Testis (tissue), 3 donors: ENCODE results near the gene IL1RAPL2. TPM values are rescaled to one million over a fixed set of nuclear protein-coding genes. Genes with fewer than 3 reads are reported as not detected.

Experiments
- DNase-seq: peaks from one replicate; pipeline ENCODE4 v3.0.0-alpha.2; 2019
- H3K27ac ChIP-seq, 2 donors: fragments of 200-600 bp; sonication (generic); one replicate each; pipeline ENCODE4 v1.5.1; 2019
- H3K27me3 ChIP-seq: fragments of 200-600 bp; sonication (generic); one replicate; pipeline ENCODE4 v1.5.1; 2019
- H3K36me3 ChIP-seq: fragments of 200-600 bp; sonication (generic); one replicate; pipeline ENCODE4 v1.5.1; 2017; ENCODE audit warnings: low read depth; ENCODE audit errors: missing control alignments
- H3K4me1 ChIP-seq: fragments of 200-600 bp; sonication (generic); one replicate; pipeline ENCODE4 v1.5.1; 2019
- H3K4me3 ChIP-seq, 2 donors: fragments of 200-600 bp; sonication (generic); one replicate each; pipeline ENCODE4 v1.5.1; 2017 to 2019
- H3K9me3 ChIP-seq: fragments of 200-600 bp; sonication (generic); one replicate; pipeline ENCODE4 v1.5.1; 2017
- CTCF ChIP-seq, 3 experiments: fragments of 450-650 bp in 2 of 3; fragments of 200-600 bp in 1 of 3; sonication (generic) in 1 of 3; IDR thresholded peaks; one replicate each; pipeline ENCODE4 v1.5.1; 2016 to 2019; ENCODE audit warnings: antibody characterized with exemption in 3 of 3, mild to moderate bottlenecking in 2 of 3, moderate library complexity in 1 of 3
- POLR2A ChIP-seq: fragments of 450-650 bp; IDR thresholded peaks from one replicate; pipeline ENCODE4 v1.6.1; 2017; ENCODE audit warnings: antibody characterized with exemption, mild to moderate bottlenecking, moderate library complexity
- WGBS, 2 donors: methylation state at CpG; one replicate each; pipeline ENCODE4 v1.1.5; 2018; 5-methylcytosine and 5-hydroxymethylcytosine counted together
- intact Hi-C: fragments of 100-400 bp; cut with DNase I; formaldehyde crosslinking; loops from one replicate; pipeline ENCODE4 v1.15.1; 2023; ENCODE audit warnings: low total_unique reads
- polyA plus RNA-seq: library from polyadenylated mRNA; stranded (reverse); fragments of 350-450 nt; fragmentation: Illumina TruSeq; extraction: RNeasy Lipid Tissue Mini Kit (QIAGEN cat#74804); gene quantifications from one replicate; pipeline ENCODE4 v1.2.3, GENCODE V29; 2014; ENCODE audit warnings: low read depth, low replicate concordance; ENCODE audit not compliant: insufficient read depth
- total RNA-seq, 2 donors: library from RNA; depleted of rRNA; stranded (reverse); fragments of >200 nt; gene quantifications; one replicate each; pipeline ENCODE4 v1.2.3, GENCODE V29; 2016

IL1RAPL2 gene
- total and polyA plus RNA-seq, 3 donors from 2014 or later: 0.47 to 1.3 (median 1.2) TPM

GRCh38 chrX:105483011-105483410 is 917.0 kb downstream of the IL1RAPL2 start:
- no peak overlapping the region for H3K27ac ChIP-seq
- intact Hi-C loops: no loop called here
- no peaks in the 10 kb centered on the region for H3K4me1 ChIP-seq
- no peaks in the 10 kb centered on the region for H3K9me3 ChIP-seq
- H3K36me3 ChIP-seq: no peaks in the 10 kb centered on the region
- H3K4me3 ChIP-seq: no peak overlapping the region
- no peak for TF ChIP-seq POLR2A
- TF ChIP-seq CTCF (IDR thresholded peaks at IDR 0.05): no peak
- DNase-seq: no peak
- H3K27me3 ChIP-seq: no peaks in the 10 kb centered on the region

GRCh38 chrX:105488716-105489115 is 922.7 kb downstream of the IL1RAPL2 start:
- DNase-seq: no peak
- Histone ChIP-seq H3K4me3 (no peak overlapping the region), H3K9me3 (no peaks in the 10 kb centered on the region), H3K36me3 (no peaks in the 10 kb centered on the region), H3K27me3 (no peaks in the 10 kb centered on the region), H3K27ac (no peak overlapping the region), H3K4me1 (no peaks in the 10 kb centered on the region)
- no peak for TF ChIP-seq POLR2A
- TF ChIP-seq CTCF (IDR thresholded peaks at IDR 0.05): no peak
- 20 to 29% methylated on average over 1 of the region's 1 CpG for WGBS, 2 donors
- intact Hi-C loops: no loop called here

DNA sequence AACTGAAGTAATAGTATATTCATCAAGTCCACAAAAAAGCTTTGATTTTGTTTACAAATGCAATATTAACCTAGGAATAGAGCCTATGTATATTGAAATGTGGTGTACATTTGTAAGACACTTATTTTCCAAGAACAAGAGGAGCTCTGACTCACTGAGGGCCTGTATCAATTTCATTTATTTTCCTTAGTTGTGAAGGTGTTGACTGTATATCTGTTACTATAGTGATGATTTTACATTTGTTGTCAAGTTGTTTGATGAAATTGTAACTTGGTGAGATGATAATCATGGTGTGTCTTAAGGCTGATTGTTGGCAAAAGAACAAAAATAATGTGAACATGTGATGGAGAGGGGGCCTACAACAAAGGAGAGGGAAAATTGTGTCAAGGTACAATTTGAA is 929.4 kb downstream of the IL1RAPL2 start:
- intact Hi-C loops: no loop called here
- H3K27ac ChIP-seq: no peak overlapping the region
- H3K36me3 ChIP-seq: no peaks in the 10 kb centered on the region
- no peak overlapping the region for H3K4me3 ChIP-seq
- no peak for DNase-seq
- H3K9me3 ChIP-seq: no peaks in the 10 kb centered on the region
- no peaks in the 10 kb centered on the region for H3K4me1 ChIP-seq
- TF ChIP-seq CTCF (IDR thresholded peaks at IDR 0.05) (no peak), POLR2A (no peak)
- H3K27me3 ChIP-seq: no peaks in the 10 kb centered on the region

DNA sequence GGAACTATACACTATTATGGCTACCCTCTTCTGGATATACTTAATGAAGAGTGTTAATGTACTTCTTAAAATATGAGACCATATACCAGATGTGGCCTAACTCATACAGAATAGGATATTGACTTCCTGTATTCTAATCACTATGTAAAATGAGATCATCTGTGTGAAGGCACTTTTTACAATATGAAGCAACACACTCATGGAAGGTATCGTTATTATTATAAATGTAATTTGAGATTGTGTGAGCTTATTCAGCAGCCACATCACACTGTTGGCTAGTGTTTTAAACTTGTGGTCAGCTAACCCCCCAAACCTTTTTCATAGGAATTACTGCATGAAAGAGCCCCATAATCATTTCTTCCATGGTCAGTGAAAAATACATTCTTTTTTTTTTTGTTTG is 936.3 kb downstream of the IL1RAPL2 start:
- no peak for DNase-seq
- Histone ChIP-seq H3K9me3 (no peaks in the 10 kb centered on the region), H3K36me3 (no peaks in the 10 kb centered on the region), H3K4me1 (no peaks in the 10 kb centered on the region), H3K27me3 (no peaks in the 10 kb centered on the region), H3K27ac (no peak overlapping the region), H3K4me3 (no peak overlapping the region)
- intact Hi-C loops: no loop called here
- WGBS, 2 donors: 72 to 100% methylated on average over 1 of the region's 1 CpG
- no peak for TF ChIP-seq POLR2A
- no peak for TF ChIP-seq CTCF (IDR thresholded peaks at IDR 0.05)

GRCh38 chrX:105515561-105515960 is 949.6 kb downstream of the IL1RAPL2 start:
- no peaks in the 10 kb centered on the region for H3K27me3 ChIP-seq
- no peak for TF ChIP-seq POLR2A
- no peak for TF ChIP-seq CTCF (IDR thresholded peaks at IDR 0.05)
- H3K36me3 ChIP-seq: no peaks in the 10 kb centered on the region
- H3K9me3 ChIP-seq: no peaks in the 10 kb centered on the region
- no peak overlapping the region for H3K27ac ChIP-seq
- DNase-seq: no peak
- H3K4me1 ChIP-seq: no peaks in the 10 kb centered on the region
- intact Hi-C loops: no loop called here
- WGBS, 2 donors: 64 to 75% methylated on average over 1 of the region's 1 CpG
- no peak overlapping the region for H3K4me3 ChIP-seq
